HepG2 (cell line): ENCODE data around the gene COL5A1.

Source experiments
- CHD4 ChIP-seq: fragments of 200-600 bp; sonication (generic); IDR thresholded peaks from 2 replicates; pipeline ENCODE4 v1.7.0; 2017; ENCODE audit warnings: mild to moderate bottlenecking, low read length, borderline replicate concordance
- CTCF ChIP-seq: sonication (generic); formaldehyde crosslinking; IDR thresholded peaks from 2 replicates; pipeline ENCODE4 v1.5.0; 2020; ENCODE audit warnings: mild to moderate bottlenecking, missing genetic modification reagents, moderate library complexity
- MLX ChIP-seq: IDR thresholded peaks from 2 replicates; pipeline ENCODE4 v1.6.1; 2016
- RAD21 ChIP-seq: fragments of 450-650 bp; formaldehyde crosslinking; IDR thresholded peaks from 2 replicates; pipeline ENCODE4 v1.5.0; 2020; ENCODE audit warnings: mild to moderate bottlenecking
- RBM39 ChIP-seq: fragments of 200-400 bp; formaldehyde crosslinking; IDR thresholded peaks from one replicate; pipeline ENCODE4 v1.6.1; 2018; ENCODE audit warnings: antibody characterized with exemption, mild to moderate bottlenecking, low read depth, low read length; ENCODE audit not compliant: poor library complexity, severe bottlenecking
- ZBTB10 ChIP-seq: sonication (generic); formaldehyde crosslinking; IDR thresholded peaks from 2 replicates; pipeline ENCODE4 v1.4.0; 2020; ENCODE audit warnings: missing genetic modification reagents, borderline replicate concordance

GRCh38 chr9:134595014-134595413 is 46.6 kb upstream of the COL5A1 start:
- TF ChIP-seq MLX (CRISPR knock-in tag) = no peak
- no peak for TF ChIP-seq CTCF (CRISPR knock-in tag)
- no peak for TF ChIP-seq ZBTB10 (CRISPR knock-in tag)
- TF ChIP-seq CHD4 = no peak
- TF ChIP-seq RBM39 = no peak
- no peak for TF ChIP-seq RAD21 (CRISPR knock-in tag)
